ENCODE data around the gene RYR2.

- TF ChIP-seq ZNF70 (CRISPR knock-in tag; IDR thresholded peaks at IDR 0.05) (no peak), CSRNP3 (CRISPR knock-in tag; IDR thresholded peaks at IDR 0.05) (no peak), RARB (CRISPR knock-in tag; IDR thresholded peaks at IDR 0.05) (no peak), ESRRG (CRISPR knock-in tag; IDR thresholded peaks at IDR 0.05) (no peak), CREB5 (CRISPR knock-in tag; IDR thresholded peaks at IDR 0.05; ENCODE audit: low read depth) (no peak), ARNTL (CRISPR knock-in tag; IDR thresholded peaks at IDR 0.05; ENCODE audit: borderline replicate concordance, low read depth) (no peak), OSR1 (CRISPR knock-in tag; IDR thresholded peaks at IDR 0.05) (no peak)
These were observed 344.6 kb downstream of the RYR2 start for GRCh38 chr1:237386362-237387143.
